ENCODE measurements around the gene B4GALT2.

The B4GALT2 gene

GRCh38 chr1:43978551-43979260 is at the start of gene B4GALT2:
TSS of gene B4GALT2 (plus strand) at chr1:43979210. CDS start at chr1:43981161, 1,951 bp downstream.
- DNase-seq, result peak in 10 of 14 donors; percentile 9 to 68 (median 24)

GRCh38 chr1:43930168-43930948 is 48.7 kb upstream of the B4GALT2 start:
- no peak for DNase-seq

GRCh38 chr1:43930949-43931275 is 48.1 kb upstream of the B4GALT2 start:
- no peak for DNase-seq

GRCh38 chr1:43931711-43932660 is 47.0 kb upstream of the B4GALT2 start:
- DNase-seq, result no peak

GRCh38 chr1:43932786-43933385 is 46.1 kb upstream of the B4GALT2 start:
- DNase-seq, result peak in 1 of 14 donors; percentile 10

- DNase-seq, result no peak
Observed at GRCh38 chr1:43933386-43934100, 45.5 kb upstream of the B4GALT2 start, which contains the start of gene ARTN. TSS of gene ARTN (plus strand) at chr1:43933801. CDS start at chr1:43935657, 1,856 bp downstream.

GRCh38 chr1:43934101-43934985 is 44.7 kb upstream of the B4GALT2 start:
- peak in 6 of 14 donors; percentile 16 to 57 (median 30) for DNase-seq

GRCh38 chr1:43934986-43935324 is 44.1 kb upstream of the B4GALT2 start:
- peak in 1 of 14 donors; percentile 12 for DNase-seq

GRCh38 chr1:43935711-43936427 is 43.1 kb upstream of the B4GALT2 start:
- DNase-seq, result no peak

- peak in 1 of 14 donors; percentile 30 for DNase-seq
Observed at GRCh38 chr1:43936431-43937151, 42.4 kb upstream of the B4GALT2 start.

- DNase-seq, result no peak
Observed at GRCh38 chr1:43937179-43937865, 41.7 kb upstream of the B4GALT2 start.

GRCh38 chr1:43938383-43938782 is 40.6 kb upstream of the B4GALT2 start:
- DNase-seq, result peak in 1 of 14 donors; percentile 52

GRCh38 chr1:43938892-43939587 is 40.0 kb upstream of the B4GALT2 start:
- peak in 8 of 14 donors; percentile 14 to 87 (median 36) for DNase-seq

GRCh38 chr1:43942411-43942810 is 36.6 kb upstream of the B4GALT2 start:
- DNase-seq, result no peak

- DNase-seq, result no peak
Observed at GRCh38 chr1:43944860-43945259, 34.1 kb upstream of the B4GALT2 start.

GRCh38 chr1:43945674-43946235 is 33.3 kb upstream of the B4GALT2 start:
- peak in 2 of 14 donors; percentile 18 to 45 for DNase-seq

Measured in C1 segment of cervical spinal cord (tissue), 14 donors.